ENCODE data around the gene RRAS2.

DNA sequence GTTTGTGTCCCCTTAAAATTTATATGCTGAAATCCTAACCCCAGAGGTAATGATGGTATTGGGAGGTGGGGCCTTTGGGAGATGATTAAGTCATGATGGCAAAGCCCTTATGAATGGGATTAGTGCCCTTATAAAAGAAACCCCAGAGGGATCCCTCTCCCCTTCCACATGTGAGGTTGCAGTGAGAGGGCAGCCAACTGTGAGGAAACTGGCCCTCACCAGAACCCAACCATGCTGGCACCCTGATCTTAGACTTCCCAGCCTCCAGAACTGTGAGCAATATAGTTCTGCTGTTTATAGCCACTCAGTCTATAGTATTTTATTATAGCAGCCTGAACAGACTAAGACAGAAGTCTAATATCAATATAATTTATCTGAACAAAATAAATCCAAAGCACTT, 27.1 kb upstream of the RRAS2 start:
- TF ChIP-seq, protein P1, sequence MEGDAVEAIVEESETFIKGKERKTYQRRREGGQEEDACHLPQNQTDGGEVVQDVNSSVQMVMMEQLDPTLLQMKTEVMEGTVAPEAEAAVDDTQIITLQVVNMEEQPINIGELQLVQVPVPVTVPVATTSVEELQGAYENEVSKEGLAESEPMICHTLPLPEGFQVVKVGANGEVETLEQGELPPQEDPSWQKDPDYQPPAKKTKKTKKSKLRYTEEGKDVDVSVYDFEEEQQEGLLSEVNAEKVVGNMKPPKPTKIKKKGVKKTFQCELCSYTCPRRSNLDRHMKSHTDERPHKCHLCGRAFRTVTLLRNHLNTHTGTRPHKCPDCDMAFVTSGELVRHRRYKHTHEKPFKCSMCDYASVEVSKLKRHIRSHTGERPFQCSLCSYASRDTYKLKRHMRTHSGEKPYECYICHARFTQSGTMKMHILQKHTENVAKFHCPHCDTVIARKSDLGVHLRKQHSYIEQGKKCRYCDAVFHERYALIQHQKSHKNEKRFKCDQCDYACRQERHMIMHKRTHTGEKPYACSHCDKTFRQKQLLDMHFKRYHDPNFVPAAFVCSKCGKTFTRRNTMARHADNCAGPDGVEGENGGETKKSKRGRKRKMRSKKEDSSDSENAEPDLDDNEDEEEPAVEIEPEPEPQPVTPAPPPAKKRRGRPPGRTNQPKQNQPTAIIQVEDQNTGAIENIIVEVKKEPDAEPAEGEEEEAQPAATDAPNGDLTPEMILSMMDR (IDR thresholded peaks at IDR 0.05): no peak
- TF ChIP-seq EP300 (IDR thresholded peaks at IDR 0.05; ENCODE audit: low read depth): no peak
- no peak for TF ChIP-seq POLR2A (IDR thresholded peaks at IDR 0.05)

All from transverse colon (tissue), 3 donors.